ENCODE data around the gene STXBP3.

STXBP3 gene

GRCh38 chr1:108803548-108803947, 57.1 kb downstream of the STXBP3 start:
- no peaks in the 10 kb centered on the region for H3K9me3 Mint-ChIP-seq
- H3K4me3 Mint-ChIP-seq: no peak overlapping the region
- peaks cover 2% of the 10 kb centered on the region for H3K4me1 Mint-ChIP-seq (ENCODE audit: low read depth)
- H3K27me3 Mint-ChIP-seq: no peaks in the 10 kb centered on the region
- peaks cover 79% of the 10 kb centered on the region for H3K36me3 Mint-ChIP-seq (ENCODE audit: low read depth)
- DNase-seq: no peak
- no peak overlapping the region for H3K27ac Mint-ChIP-seq

- Mint-ChIP-seq H3K36me3 (ENCODE audit: low read depth) (peaks cover 65% of the 10 kb centered on the region), H3K27me3 (no peaks in the 10 kb centered on the region), H3K9me3 (no peaks in the 10 kb centered on the region), H3K4me1 (ENCODE audit: low read depth) (no peaks in the 10 kb centered on the region), H3K27ac (no peak overlapping the region), H3K4me3 (no peak overlapping the region)
- no peak for DNase-seq
These were observed 62.0 kb downstream of the STXBP3 start for GRCh38 chr1:108808438-108808837.

GRCh38 chr1:108811611-108812010, 65.1 kb downstream of the STXBP3 start:
- Mint-ChIP-seq H3K4me1 (ENCODE audit: low read depth) (no peaks in the 10 kb centered on the region), H3K27ac (no peak overlapping the region), H3K9me3 (no peaks in the 10 kb centered on the region), H3K27me3 (no peaks in the 10 kb centered on the region), H3K36me3 (ENCODE audit: low read depth) (peaks cover 40% of the 10 kb centered on the region), H3K4me3 (no peak overlapping the region)
- no peak for DNase-seq

- H3K36me3 Mint-ChIP-seq (ENCODE audit: low read depth): peaks cover 26% of the 10 kb centered on the region
- H3K9me3 Mint-ChIP-seq: no peaks in the 10 kb centered on the region
- no peak for DNase-seq
- no peaks in the 10 kb centered on the region for H3K27me3 Mint-ChIP-seq
- H3K27ac Mint-ChIP-seq: no peak overlapping the region
- H3K4me1 Mint-ChIP-seq (ENCODE audit: low read depth): no peaks in the 10 kb centered on the region
- H3K4me3 Mint-ChIP-seq: no peak overlapping the region
These were observed 66.9 kb downstream of the STXBP3 start for GRCh38 chr1:108813326-108813725.

GRCh38 chr1:108814343-108815125, 68.1 kb downstream of the STXBP3 start:
- Mint-ChIP-seq H3K4me1 (ENCODE audit: low read depth) (no peaks in the 10 kb centered on the region), H3K27ac (no peak overlapping the region), H3K27me3 (no peaks in the 10 kb centered on the region), H3K4me3 (no peak overlapping the region), H3K9me3 (no peaks in the 10 kb centered on the region), H3K36me3 (ENCODE audit: low read depth) (peaks cover 16% of the 10 kb centered on the region)
- no peak for DNase-seq

GRCh38 chr1:108815566-108815965, 69.1 kb downstream of the STXBP3 start:
- H3K27ac Mint-ChIP-seq: no peak overlapping the region
- no peaks in the 10 kb centered on the region for H3K9me3 Mint-ChIP-seq
- H3K36me3 Mint-ChIP-seq (ENCODE audit: low read depth): peaks cover 7% of the 10 kb centered on the region
- H3K27me3 Mint-ChIP-seq: peaks cover 3% of the 10 kb centered on the region
- DNase-seq: no peak
- no peaks in the 10 kb centered on the region for H3K4me1 Mint-ChIP-seq (ENCODE audit: low read depth)
- no peak overlapping the region for H3K4me3 Mint-ChIP-seq

- no peaks in the 10 kb centered on the region for H3K4me1 Mint-ChIP-seq (ENCODE audit: low read depth)
- no peak for DNase-seq
- peaks cover 6% of the 10 kb centered on the region for H3K36me3 Mint-ChIP-seq (ENCODE audit: low read depth)
- no peaks in the 10 kb centered on the region for H3K9me3 Mint-ChIP-seq
- no peak overlapping the region for H3K27ac Mint-ChIP-seq
- peaks cover 3% of the 10 kb centered on the region for H3K27me3 Mint-ChIP-seq
- no peak overlapping the region for H3K4me3 Mint-ChIP-seq
These were observed 69.8 kb downstream of the STXBP3 start for GRCh38 chr1:108816049-108816893.

GRCh38 chr1:108817016-108817415, 70.5 kb downstream of the STXBP3 start:
- peaks cover 3% of the 10 kb centered on the region for H3K27me3 Mint-ChIP-seq
- H3K27ac Mint-ChIP-seq: no peak overlapping the region
- H3K36me3 Mint-ChIP-seq (ENCODE audit: low read depth): peaks cover under 1% of the 10 kb centered on the region
- H3K9me3 Mint-ChIP-seq: no peaks in the 10 kb centered on the region
- DNase-seq: no peak
- no peak overlapping the region for H3K4me3 Mint-ChIP-seq
- H3K4me1 Mint-ChIP-seq (ENCODE audit: low read depth): no peaks in the 10 kb centered on the region

GRCh38 chr1:108817811-108818210, 71.3 kb downstream of the STXBP3 start:
- H3K27me3 Mint-ChIP-seq: peaks cover 3% of the 10 kb centered on the region
- no peak overlapping the region for H3K4me3 Mint-ChIP-seq
- DNase-seq: no peak
- no peaks in the 10 kb centered on the region for H3K36me3 Mint-ChIP-seq (ENCODE audit: low read depth)
- no peak overlapping the region for H3K27ac Mint-ChIP-seq
- H3K9me3 Mint-ChIP-seq: no peaks in the 10 kb centered on the region
- no peaks in the 10 kb centered on the region for H3K4me1 Mint-ChIP-seq (ENCODE audit: low read depth)

GRCh38 chr1:108819878-108820277, 73.4 kb downstream of the STXBP3 start:
- H3K27ac Mint-ChIP-seq: no peak overlapping the region
- no peak for DNase-seq
- H3K4me3 Mint-ChIP-seq: no peak overlapping the region
- H3K36me3 Mint-ChIP-seq (ENCODE audit: low read depth): no peaks in the 10 kb centered on the region
- H3K4me1 Mint-ChIP-seq (ENCODE audit: low read depth): no peaks in the 10 kb centered on the region
- H3K27me3 Mint-ChIP-seq: peaks cover 3% of the 10 kb centered on the region
- H3K9me3 Mint-ChIP-seq: no peaks in the 10 kb centered on the region

- Mint-ChIP-seq H3K27me3 (peaks cover 3% of the 10 kb centered on the region), H3K36me3 (ENCODE audit: low read depth) (no peaks in the 10 kb centered on the region), H3K27ac (no peak overlapping the region), H3K4me1 (ENCODE audit: low read depth) (no peaks in the 10 kb centered on the region), H3K9me3 (no peaks in the 10 kb centered on the region), H3K4me3 (no peak overlapping the region)
- DNase-seq: no peak
These were observed 77.2 kb downstream of the STXBP3 start for GRCh38 chr1:108823632-108824031.

- H3K36me3 Mint-ChIP-seq (ENCODE audit: low read depth): no peaks in the 10 kb centered on the region
- peaks cover 3% of the 10 kb centered on the region for H3K27me3 Mint-ChIP-seq
- no peak for DNase-seq
- H3K4me3 Mint-ChIP-seq: no peak overlapping the region
- H3K9me3 Mint-ChIP-seq: no peaks in the 10 kb centered on the region
- H3K4me1 Mint-ChIP-seq (ENCODE audit: low read depth): no peaks in the 10 kb centered on the region
- H3K27ac Mint-ChIP-seq: no peak overlapping the region
These were observed 77.6 kb downstream of the STXBP3 start for GRCh38 chr1:108824051-108824450.

- Mint-ChIP-seq H3K9me3 (no peaks in the 10 kb centered on the region), H3K27ac (no peak overlapping the region), H3K4me3 (no peak overlapping the region), H3K27me3 (no peaks in the 10 kb centered on the region), H3K4me1 (ENCODE audit: low read depth) (no peaks in the 10 kb centered on the region), H3K36me3 (ENCODE audit: low read depth) (no peaks in the 10 kb centered on the region)
- DNase-seq: no peak
These were observed 79.7 kb downstream of the STXBP3 start for GRCh38 chr1:108826081-108826635.

GRCh38 chr1:108828074-108828961, 81.8 kb downstream of the STXBP3 start:
- Mint-ChIP-seq H3K27ac (no peak overlapping the region), H3K4me3 (no peak overlapping the region), H3K27me3 (no peaks in the 10 kb centered on the region), H3K36me3 (ENCODE audit: low read depth) (no peaks in the 10 kb centered on the region), H3K4me1 (ENCODE audit: low read depth) (no peaks in the 10 kb centered on the region), H3K9me3 (no peaks in the 10 kb centered on the region)
- peak; percentile 74 for DNase-seq
